SH-SY5Y (cell line): ENCODE results near the gene SLC6A4.

Source experiments
- GATA2 ChIP-seq: IDR thresholded peaks from 2 replicates; pipeline ENCODE4 v1.6.1; 2011; ENCODE audit warnings: mild to moderate bottlenecking, low read depth, low read length
- GATA3 ChIP-seq: IDR thresholded peaks from 2 replicates; pipeline ENCODE4 v1.6.1; 2011; ENCODE audit warnings: low read depth, mild to moderate bottlenecking, low read length, moderate library complexity

GRCh38 chr17:30244853-30245385, 9.4 kb upstream of the SLC6A4 start:
- TF ChIP-seq GATA3 = no peak
- TF ChIP-seq GATA2 = no peak
